Mucosa of descending colon (tissue), 3 donors: ENCODE data around the gene ANKS1B. TPM values are rescaled to one million over a fixed set of nuclear protein-coding genes. Genes with fewer than 3 reads are reported as not detected.

Experiments used
- ATAC-seq: fragments of 200-7000 bp; cut with Tn5 transposase; one replicate; pipeline ENCODE4 v1.9.1; 2020; ENCODE audit warnings: mild to moderate bottlenecking, moderate library complexity
- DNase-seq, 3 donors: peaks; one replicate each; pipeline ENCODE4 v3.0.0-alpha.2; 2020
- H3K36me3 ChIP-seq: fragments of 200-600 bp; one replicate; pipeline ENCODE4 v1.8.0; 2021; ENCODE audit warnings: low read depth, mild to moderate bottlenecking
- H3K4me1 ChIP-seq: fragments of 200-600 bp; one replicate; pipeline ENCODE4 v1.8.0; 2021; ENCODE audit warnings: low read depth, mild to moderate bottlenecking
- H3K4me3 ChIP-seq: fragments of 200-600 bp; one replicate; pipeline ENCODE4 v1.8.0; 2021; ENCODE audit warnings: mild to moderate bottlenecking
- H3K9me3 ChIP-seq: fragments of 200-600 bp; one replicate; pipeline ENCODE4 v1.8.0; 2021; ENCODE audit warnings: mild to moderate bottlenecking
- CTCF ChIP-seq: fragments of 200-600 bp; IDR thresholded peaks from one replicate; pipeline ENCODE4 v1.8.0; 2022; ENCODE audit warnings: antibody characterized with exemption, mild to moderate bottlenecking
- intact Hi-C, 2 donors: fragments of 100-400 bp; cut with DNase I in 1 of 2; cut with micrococcal nuclease in 1 of 2; formaldehyde crosslinking; loops; one replicate each; pipeline versions ENCODE4 v1.11.0 to v1.11.1; 2022; cut with DNase I, micrococcal nuclease
- total RNA-seq, 3 donors: library from RNA; stranded (reverse); fragmentation: NEBNext Ultra II Directional in 2 of 3; extraction: Animal tissue kit (Norgen Biotek cat#: 25700) in 2 of 3; gene quantifications; one replicate each; pipeline versions ENCODE4 v1.2.1 to v1.2.4, GENCODE V29; 2021 to 2023
- donor health status: DM: no; HTN: no; CAD: no; lungs with moderate emphysema.
- donor health status: DM: no; HTN: no; CAD: no.
- donor health status: DM: no; HTN: yes; CAD: no.

Gene ANKS1B
- total RNA-seq, 3 donors from 2014 or later: 1.1 to 22.2 (median 2.3) TPM

GRCh38 chr12:99433155-99433554, 551.6 kb downstream of the ANKS1B start:
- DNase-seq: no peak
- no peaks in the 10 kb centered on the region for H3K36me3 ChIP-seq
- H3K9me3 ChIP-seq: peaks cover 26% of the 10 kb centered on the region
- no peak overlapping the region for H3K4me3 ChIP-seq
- no peaks in the 10 kb centered on the region for H3K4me1 ChIP-seq
- no peak for ATAC-seq
- no peak for TF ChIP-seq CTCF
- intact Hi-C loops: no loop called here

GRCh38 chr12:99431203-99431602, 553.5 kb downstream of the ANKS1B start:
- ATAC-seq: no peak

GRCh38 chr12:99427104-99427503, 557.6 kb downstream of the ANKS1B start:
- DNase-seq: no peak
- no peaks in the 10 kb centered on the region for H3K4me1 ChIP-seq
- peaks cover 18% of the 10 kb centered on the region for H3K9me3 ChIP-seq
- intact Hi-C loops: no loop called here
- ATAC-seq: no peak
- no peak for TF ChIP-seq CTCF
- H3K4me3 ChIP-seq: no peak overlapping the region
- H3K36me3 ChIP-seq: no peaks in the 10 kb centered on the region

More at GRCh38 chr12:99431203-99431602, 553.5 kb downstream of the ANKS1B start:
- intact Hi-C loops: no loop called here
- H3K4me3 ChIP-seq: no peak overlapping the region
- no peaks in the 10 kb centered on the region for H3K36me3 ChIP-seq
- no peaks in the 10 kb centered on the region for H3K4me1 ChIP-seq
- no peak for DNase-seq
- TF ChIP-seq CTCF: no peak
- peaks cover 21% of the 10 kb centered on the region for H3K9me3 ChIP-seq

- Histone ChIP-seq H3K36me3 (no peaks in the 10 kb centered on the region), H3K4me1 (no peaks in the 10 kb centered on the region), H3K4me3 (no peak overlapping the region), H3K9me3 (peaks cover 42% of the 10 kb centered on the region)
- intact Hi-C loops: no loop called here
- TF ChIP-seq CTCF: no peak
- DNase-seq: no peak
- ATAC-seq: no peak
These were observed 566.4 kb downstream of the ANKS1B start for GRCh38 chr12:99418379-99418778.

- Histone ChIP-seq H3K4me1 (no peaks in the 10 kb centered on the region), H3K36me3 (no peaks in the 10 kb centered on the region), H3K9me3 (peaks cover 66% of the 10 kb centered on the region), H3K4me3 (no peak overlapping the region)
- intact Hi-C loops: no loop called here
- no peak for ATAC-seq
- DNase-seq: no peak
- no peak for TF ChIP-seq CTCF
These were observed 571.0 kb downstream of the ANKS1B start for GRCh38 chr12:99413751-99414150.

GRCh38 chr12:99393763-99394162, 591.0 kb downstream of the ANKS1B start:
- ATAC-seq (no peak), DNase-seq (no peak)
- H3K9me3 ChIP-seq: peaks cover 4% of the 10 kb centered on the region
- no peaks in the 10 kb centered on the region for H3K4me1 ChIP-seq
- intact Hi-C loops: no loop called here
- H3K36me3 ChIP-seq: no peaks in the 10 kb centered on the region
- TF ChIP-seq CTCF: no peak
- no peak overlapping the region for H3K4me3 ChIP-seq
